ACC112 (cell line): ENCODE measurements around the gene RAP1A.
"Not testable (repeated sequence)": the region's sequence is repeated elsewhere in the genome, so short reads cannot be mapped to it uniquely, and the experiment has no call there.

Source experiments
- H2AFZ ChIP-seq: fragments of 200-600 bp; sonication (generic); one replicate; pipeline ENCODE4 v1.6.0; 2017; ENCODE audit warnings: antibody characterized with exemption, low read length; ENCODE audit not compliant: unreplicated experiment
- H3K27ac ChIP-seq: fragments of 200-600 bp; sonication (generic); 2 replicates; pipeline ENCODE4 v1.5.1; 2014; ENCODE audit warnings: low read depth, mild to moderate bottlenecking, antibody characterized with exemption, low read length, moderate library complexity
- H3K27me3 ChIP-seq: fragments of 200-600 bp; sonication (generic); 2 replicates; pipeline ENCODE4 v1.6.1; 2014; ENCODE audit warnings: mild to moderate bottlenecking, antibody characterized with exemption, low read length, moderate library complexity, mixed read lengths; ENCODE audit not compliant: insufficient read depth
- H3K36me3 ChIP-seq: fragments of 200-600 bp; sonication (generic); 2 replicates; pipeline ENCODE4 v1.6.1; 2016; ENCODE audit warnings: mild to moderate bottlenecking, antibody characterized with exemption, low read length, moderate library complexity, mixed read lengths; ENCODE audit not compliant: insufficient read depth
- H3K4me1 ChIP-seq: fragments of 200-600 bp; sonication (generic); one replicate; pipeline ENCODE4 v1.6.1; 2016; ENCODE audit warnings: low read length, mixed read lengths; ENCODE audit not compliant: insufficient read depth, unreplicated experiment, control insufficient read depth
- H3K4me3 ChIP-seq: fragments of 200-600 bp; sonication (generic); 2 replicates; pipeline ENCODE4 v1.5.1; 2014; ENCODE audit warnings: mild to moderate bottlenecking, low read depth, low read length
- H3K79me2 ChIP-seq: fragments of 200-600 bp; sonication (generic); one replicate; pipeline ENCODE4 v1.6.0; 2016; ENCODE audit warnings: low read length; ENCODE audit not compliant: control insufficient read depth, unreplicated experiment, insufficient read depth

The RAP1A gene

DNA sequence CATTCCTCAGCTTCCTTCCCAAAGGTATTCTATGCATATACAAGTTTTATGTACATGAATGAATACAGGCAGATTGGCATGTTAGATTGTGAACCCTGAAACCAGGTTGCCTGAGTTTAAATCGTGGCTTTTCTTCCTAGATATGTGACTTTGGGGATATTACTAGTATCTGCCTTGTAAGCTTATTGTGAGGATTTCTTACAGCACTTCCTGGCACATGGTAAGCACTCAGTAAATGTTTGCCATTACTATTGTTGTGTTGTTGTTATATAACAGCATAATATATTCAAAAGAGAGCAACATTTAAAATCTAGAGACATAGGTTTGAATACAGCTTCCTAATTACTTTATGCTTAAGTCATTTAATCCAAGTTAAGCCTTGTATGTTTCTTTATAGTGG, 45.1 kb downstream of the RAP1A start:
- Histone ChIP-seq H2AFZ (no peak overlapping the region), H3K27me3 (no peaks in the 10 kb centered on the region), H3K4me3 (no peak overlapping the region), H3K79me2 (peaks cover 57% of the 10 kb centered on the region), H3K4me1 (peaks cover 9% of the 10 kb centered on the region), H3K36me3 (no peaks in the 10 kb centered on the region), H3K27ac (no peak overlapping the region)

DNA sequence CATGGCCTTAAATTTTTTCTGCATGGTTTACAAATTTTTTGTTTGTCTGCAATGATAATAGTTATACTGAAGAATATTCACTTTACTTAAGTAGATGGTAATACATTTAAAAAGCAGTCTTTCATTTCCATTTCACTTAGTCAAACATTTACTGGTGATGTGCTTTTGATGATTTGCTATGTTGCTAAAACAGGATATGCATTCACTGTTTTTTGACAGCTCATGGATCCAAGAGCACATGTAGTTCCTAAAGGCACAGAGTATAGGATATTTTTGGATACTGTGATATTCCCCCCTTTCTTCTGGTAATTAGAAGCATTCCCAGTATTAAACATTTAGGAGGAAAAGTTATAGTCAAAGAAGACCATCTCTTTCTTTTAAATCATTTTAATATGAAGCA, 45.9 kb downstream of the RAP1A start:
- H2AFZ ChIP-seq: no peak overlapping the region
- no peak overlapping the region for H3K4me3 ChIP-seq
- H3K4me1 ChIP-seq: peaks cover 5% of the 10 kb centered on the region
- no peaks in the 10 kb centered on the region for H3K36me3 ChIP-seq
- H3K79me2 ChIP-seq: peaks cover 49% of the 10 kb centered on the region
- H3K27ac ChIP-seq: no peak overlapping the region
- H3K27me3 ChIP-seq: no peaks in the 10 kb centered on the region

DNA sequence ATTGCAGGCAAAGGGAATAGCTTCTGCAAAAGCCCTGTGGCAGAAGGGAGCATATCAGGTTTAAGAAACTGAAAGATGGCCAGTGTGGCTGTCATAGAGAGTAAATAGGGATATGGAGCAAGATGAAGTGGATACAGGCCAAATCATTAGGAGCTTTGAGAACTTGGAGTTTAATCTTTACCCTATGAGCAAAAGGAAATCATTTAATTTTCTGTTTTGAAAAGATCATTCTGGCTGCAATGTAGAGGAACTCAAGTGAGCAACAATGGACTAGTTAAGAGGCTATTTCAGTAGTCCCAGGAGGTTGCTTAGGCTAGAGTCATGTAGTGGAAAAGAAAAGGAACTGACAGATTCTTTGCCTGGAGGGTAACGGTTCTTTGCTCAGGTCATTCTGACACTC, 47.2 kb downstream of the RAP1A start:
- H3K27ac ChIP-seq: no peak overlapping the region
- no peak overlapping the region for H3K4me3 ChIP-seq
- peaks cover 45% of the 10 kb centered on the region for H3K79me2 ChIP-seq
- no peaks in the 10 kb centered on the region for H3K27me3 ChIP-seq
- no peaks in the 10 kb centered on the region for H3K36me3 ChIP-seq
- H3K4me1 ChIP-seq: peaks cover 5% of the 10 kb centered on the region
- no peak overlapping the region for H2AFZ ChIP-seq

DNA sequence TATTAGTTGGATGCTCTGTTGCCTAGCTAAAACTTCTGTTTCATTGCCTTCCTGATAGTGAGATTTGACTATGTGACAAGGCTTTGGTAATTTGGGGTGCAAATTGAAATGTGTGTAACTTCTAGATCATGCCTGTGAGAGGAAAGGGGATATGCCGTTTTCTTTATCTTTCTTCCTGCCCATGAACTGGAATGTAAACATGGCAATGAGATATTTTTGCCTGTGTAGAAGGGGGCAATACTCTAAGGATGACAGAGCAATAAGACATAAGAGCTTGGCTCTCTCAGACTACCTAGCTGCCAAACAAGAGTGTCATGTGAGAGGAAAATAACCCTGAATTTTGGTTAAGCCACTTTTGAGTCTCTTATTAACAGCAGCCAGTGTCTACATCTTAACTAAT, 49.7 kb downstream of the RAP1A start:
- Histone ChIP-seq H2AFZ (no peak overlapping the region), H3K79me2 (peaks cover 46% of the 10 kb centered on the region), H3K27ac (no peak overlapping the region), H3K4me1 (peaks cover 5% of the 10 kb centered on the region), H3K36me3 (no peaks in the 10 kb centered on the region), H3K4me3 (no peak overlapping the region), H3K27me3 (no peaks in the 10 kb centered on the region)

GRCh38 chr1:111671852-111672251, 52.3 kb downstream of the RAP1A start:
- Histone ChIP-seq H3K36me3 (peaks cover 6% of the 10 kb centered on the region; the same call in 1 of the 2 replicates), H2AFZ (no peak overlapping the region), H3K4me1 (peaks cover 5% of the 10 kb centered on the region), H3K4me3 (no peak overlapping the region), H3K27me3 (no peaks in the 10 kb centered on the region), H3K79me2 (peaks cover 37% of the 10 kb centered on the region), H3K27ac (no peak overlapping the region)

- no peak overlapping the region for H3K27ac ChIP-seq
- no peaks in the 10 kb centered on the region for H3K27me3 ChIP-seq
- peaks cover 40% of the 10 kb centered on the region for H3K79me2 ChIP-seq
- H3K4me1 ChIP-seq: peaks cover 5% of the 10 kb centered on the region
- no peak overlapping the region for H3K4me3 ChIP-seq
- H3K36me3 ChIP-seq: peaks cover 6% of the 10 kb centered on the region
- H2AFZ ChIP-seq: no peak overlapping the region
These were observed 52.7 kb downstream of the RAP1A start for GRCh38 chr1:111672331-111672730.

- Histone ChIP-seq H3K27ac (no peak overlapping the region), H3K4me3 (no peak overlapping the region), H3K4me1 (no peaks in the 10 kb centered on the region), H2AFZ (no peak overlapping the region), H3K36me3 (peaks cover 15% of the 10 kb centered on the region), H3K27me3 (no peaks in the 10 kb centered on the region), H3K79me2 (peaks cover 27% of the 10 kb centered on the region)
These were observed 58.0 kb downstream of the RAP1A start for GRCh38 chr1:111677604-111678003.

GRCh38 chr1:111679541-111679940, 60.0 kb downstream of the RAP1A start:
- H3K27me3 ChIP-seq: no peaks in the 10 kb centered on the region
- no peak overlapping the region for H3K27ac ChIP-seq
- peaks cover 15% of the 10 kb centered on the region for H3K36me3 ChIP-seq
- H3K4me1 ChIP-seq: no peaks in the 10 kb centered on the region
- peaks cover 16% of the 10 kb centered on the region for H3K79me2 ChIP-seq
- H3K4me3 ChIP-seq: no peak overlapping the region
- H2AFZ ChIP-seq: no peak overlapping the region

DNA sequence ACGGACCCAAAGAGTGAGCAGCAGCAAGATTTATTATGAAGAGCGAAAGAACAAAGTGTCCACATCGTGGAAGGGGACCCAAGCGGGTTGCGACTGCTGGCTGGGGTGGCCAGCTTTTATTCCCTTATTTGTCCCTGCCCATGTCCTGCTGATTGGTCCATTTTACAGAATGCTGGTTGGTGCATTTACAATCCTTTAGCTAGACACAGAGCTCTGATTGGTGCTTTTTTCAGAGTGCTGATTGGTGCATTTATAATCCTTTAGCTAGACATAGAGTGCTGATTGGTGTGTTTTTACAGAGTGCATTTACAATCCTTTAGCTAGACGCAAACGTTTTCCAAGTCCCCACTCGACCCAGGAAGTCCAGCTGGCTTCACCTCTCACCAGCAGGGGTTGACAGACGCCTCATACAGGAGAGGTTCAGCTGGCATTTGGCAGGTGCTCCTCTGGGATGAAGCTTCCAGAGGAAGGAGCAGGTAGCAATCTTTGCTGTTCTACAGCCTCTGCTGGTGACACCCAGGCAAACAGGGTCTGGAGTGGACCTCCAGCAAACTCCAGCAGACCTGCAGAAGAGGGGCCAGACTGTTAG, 60.7 kb downstream of the RAP1A start:
- H3K4me1 ChIP-seq, H3K4me3 ChIP-seq, H3K27ac ChIP-seq, H2AFZ ChIP-seq, H3K27me3 ChIP-seq: not testable (repeated sequence)
- Histone ChIP-seq H3K36me3 (peaks cover 15% of the 10 kb centered on the region), H3K79me2 (peaks cover 13% of the 10 kb centered on the region)

DNA sequence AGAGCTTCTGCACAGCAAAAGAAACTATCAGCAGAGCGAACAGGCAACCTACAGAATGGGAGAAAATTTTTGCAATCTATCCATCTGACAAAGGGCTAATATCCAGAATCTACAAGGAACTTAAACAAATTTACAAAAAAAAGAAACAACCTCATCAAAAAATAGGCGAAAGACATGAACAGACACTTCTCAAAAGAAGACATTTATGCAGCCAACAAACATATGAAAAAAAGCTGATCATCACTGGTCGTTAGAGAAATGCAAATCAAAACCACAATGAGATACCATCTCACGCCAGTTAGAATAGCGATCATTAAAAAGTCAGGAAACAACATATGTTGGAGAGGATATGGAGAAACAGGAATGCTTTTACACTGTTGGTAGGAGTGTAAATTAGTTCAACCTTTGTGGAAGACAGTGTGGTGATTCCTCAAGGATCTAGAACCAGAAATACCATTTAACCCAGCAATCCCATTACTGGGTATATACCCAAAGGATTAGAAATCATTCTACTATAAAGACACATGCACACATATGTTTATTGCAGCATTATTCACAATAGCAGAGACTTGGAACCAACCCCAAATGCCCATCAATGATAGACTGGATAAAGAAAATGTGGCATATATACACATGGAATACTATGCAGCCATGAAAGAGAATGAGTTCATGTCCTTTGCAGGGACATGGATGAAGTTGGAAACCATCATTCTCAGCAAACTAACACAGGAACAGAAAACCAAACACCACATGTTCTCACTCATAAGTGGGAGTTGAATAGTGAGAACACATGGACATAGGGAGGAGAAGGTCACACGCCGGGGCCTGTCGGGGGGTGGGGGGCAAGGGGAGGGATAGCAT, 65.9 kb downstream of the RAP1A start:
- not testable (repeated sequence) for H3K79me2 ChIP-seq, H3K27me3 ChIP-seq, H3K27ac ChIP-seq, H2AFZ ChIP-seq, H3K4me3 ChIP-seq, H3K4me1 ChIP-seq, H3K36me3 ChIP-seq

- Histone ChIP-seq H3K4me1 (peaks cover 8% of the 10 kb centered on the region), H3K27me3 (no peaks in the 10 kb centered on the region), H2AFZ (no peak overlapping the region), H3K79me2 (peaks cover 13% of the 10 kb centered on the region), H3K36me3 (peaks cover 5% of the 10 kb centered on the region; the same call in 1 of the 2 replicates), H3K4me3 (no peak overlapping the region), H3K27ac (no peak overlapping the region)
These were observed 70.7 kb downstream of the RAP1A start for GRCh38 chr1:111690306-111690617.
